ENCODE data around the gene ANKRD13B.

The ANKRD13B gene

GRCh38 chr17:29617481-29618271 lies 24.7 kb downstream of the ANKRD13B start:
- TF ChIP-seq POLR2A (IDR thresholded peaks at IDR 0.05; ENCODE audit: low read depth, low read length) (no peak; the same call in 1 of the 2 replicates), TAF1 (IDR thresholded peaks at IDR 0.05; ENCODE audit: borderline replicate concordance, low read depth, low read length) (no peak), POLR2AphosphoS5 (IDR thresholded peaks at IDR 0.05; ENCODE audit: low read depth, low read length) (no peak)
- DNase-seq (ENCODE audit: insufficient read length), result peak; percentile 82
- FAIRE-seq, result no peak

- no peak for TF ChIP-seq TAF1 (IDR thresholded peaks at IDR 0.05; ENCODE audit: borderline replicate concordance, low read depth, low read length)
- TF ChIP-seq POLR2AphosphoS5 (IDR thresholded peaks at IDR 0.05; ENCODE audit: low read depth, low read length), result no peak
- no peak for TF ChIP-seq POLR2A (IDR thresholded peaks at IDR 0.05; ENCODE audit: low read depth, low read length)
- FAIRE-seq (peak; percentile 67), DNase-seq (ENCODE audit: insufficient read length) (no peak)
Measured at GRCh38 chr17:29618272-29619065, 25.5 kb downstream of the ANKRD13B start.

GRCh38 chr17:29619251-29619650 lies 26.3 kb downstream of the ANKRD13B start:
- FAIRE-seq, result no peak
- DNase-seq (ENCODE audit: insufficient read length), result no peak

GRCh38 chr17:29620271-29620670 lies 27.3 kb downstream of the ANKRD13B start:
- DNase-seq (ENCODE audit: insufficient read length) (no peak), FAIRE-seq (no peak)
- TF ChIP-seq POLR2A (IDR thresholded peaks at IDR 0.05; ENCODE audit: low read depth, low read length) (no peak), POLR2AphosphoS5 (IDR thresholded peaks at IDR 0.05; ENCODE audit: low read depth, low read length) (no peak), TAF1 (IDR thresholded peaks at IDR 0.05; ENCODE audit: borderline replicate concordance, low read depth, low read length) (no peak)

More at GRCh38 chr17:29619251-29619650, 26.3 kb downstream of the ANKRD13B start:
- no peak for TF ChIP-seq TAF1 (IDR thresholded peaks at IDR 0.05; ENCODE audit: borderline replicate concordance, low read depth, low read length)
- TF ChIP-seq POLR2A (IDR thresholded peaks at IDR 0.05; ENCODE audit: low read depth, low read length), result no peak
- TF ChIP-seq POLR2AphosphoS5 (IDR thresholded peaks at IDR 0.05; ENCODE audit: low read depth, low read length), result no peak

- TF ChIP-seq TAF1 (IDR thresholded peaks at IDR 0.05; ENCODE audit: borderline replicate concordance, low read depth, low read length), result no peak
- no peak for DNase-seq (ENCODE audit: insufficient read length)
- no peak for FAIRE-seq
Measured at GRCh38 chr17:29620779-29621500, 28.0 kb downstream of the ANKRD13B start.

GRCh38 chr17:29621751-29622194 lies 28.8 kb downstream of the ANKRD13B start:
- no peak for TF ChIP-seq TAF1 (IDR thresholded peaks at IDR 0.05; ENCODE audit: borderline replicate concordance, low read depth, low read length)
- no peak for TF ChIP-seq POLR2A (IDR thresholded peaks at IDR 0.05; ENCODE audit: low read depth, low read length)
- TF ChIP-seq POLR2AphosphoS5 (IDR thresholded peaks at IDR 0.05; ENCODE audit: low read depth, low read length), result no peak
- FAIRE-seq, result no peak
- no peak for DNase-seq (ENCODE audit: insufficient read length)

GRCh38 chr17:29622337-29623282 lies 29.7 kb downstream of the ANKRD13B start, which contains the start of gene CORO6:
Gene CORO6 (minus strand): TSS chr17:29622912. CDS start chr17:29621421, 1,491 bp downstream.
- TF ChIP-seq POLR2A (IDR thresholded peaks at IDR 0.05; ENCODE audit: low read depth, low read length) (peak; percentile 44; the same call in 1 of the 2 replicates), POLR2AphosphoS5 (IDR thresholded peaks at IDR 0.05; ENCODE audit: low read depth, low read length) (0 out of 2 replicates have a peak, but pooled peaks have one; percentile 33), TAF1 (IDR thresholded peaks at IDR 0.05; ENCODE audit: borderline replicate concordance, low read depth, low read length) (no peak)
- DNase-seq (ENCODE audit: insufficient read length) (peak; percentile 73), FAIRE-seq (peak; percentile 91)

GRCh38 chr17:29623283-29623647 lies 30.3 kb downstream of the ANKRD13B start:
- TF ChIP-seq TAF1 (IDR thresholded peaks at IDR 0.05; ENCODE audit: borderline replicate concordance, low read depth, low read length) (no peak), POLR2AphosphoS5 (IDR thresholded peaks at IDR 0.05; ENCODE audit: low read depth, low read length) (no peak), POLR2A (IDR thresholded peaks at IDR 0.05; ENCODE audit: low read depth, low read length) (no peak)
- DNase-seq (ENCODE audit: insufficient read length) (no peak), FAIRE-seq (no peak)

- FAIRE-seq (no peak), DNase-seq (ENCODE audit: insufficient read length) (no peak)
- no peak; the same call in 1 of the 2 replicates for TF ChIP-seq POLR2A (IDR thresholded peaks at IDR 0.05; ENCODE audit: low read depth, low read length)
- TF ChIP-seq TAF1 (IDR thresholded peaks at IDR 0.05; ENCODE audit: borderline replicate concordance, low read depth, low read length), result no peak
- no peak for TF ChIP-seq POLR2AphosphoS5 (IDR thresholded peaks at IDR 0.05; ENCODE audit: low read depth, low read length)
Measured at GRCh38 chr17:29624586-29624985, 31.7 kb downstream of the ANKRD13B start.

- no peak for TF ChIP-seq POLR2A (IDR thresholded peaks at IDR 0.05; ENCODE audit: low read depth, low read length)
- TF ChIP-seq POLR2AphosphoS5 (IDR thresholded peaks at IDR 0.05; ENCODE audit: low read depth, low read length), result peak; percentile 34; the same call in 1 of the 2 replicates
- FAIRE-seq (no peak), DNase-seq (ENCODE audit: insufficient read length) (no peak)
Measured at GRCh38 chr17:29625037-29625750, 32.3 kb downstream of the ANKRD13B start.
